ENCODE measurements around the gene DLAT.

GRCh38 chr11:111976119-111976766, 49.0 kb upstream of the DLAT start:
- TF ChIP-seq POLR2A (IDR thresholded peaks at IDR 0.05) (no peak), CTCF (IDR thresholded peaks at IDR 0.05) (no peak), POLR2AphosphoS5 (IDR thresholded peaks at IDR 0.05; ENCODE audit: insufficient read depth in 1 of 2, low read depth in 1 of 2) (no peak)

Measured in vagina (tissue), 2 donors.